Measurements from ENCODE around the gene EPS15. TPM values are rescaled to one million over a fixed set of nuclear protein-coding genes. Genes with fewer than 3 reads are reported as not detected.
"Not testable (repeated sequence)": the region's sequence is repeated elsewhere in the genome, so short reads cannot be mapped to it uniquely, and the experiment has no call there.

The EPS15 gene
- total RNA-seq, 1 donor from 2014 or later, result 64.5 TPM

DNA sequence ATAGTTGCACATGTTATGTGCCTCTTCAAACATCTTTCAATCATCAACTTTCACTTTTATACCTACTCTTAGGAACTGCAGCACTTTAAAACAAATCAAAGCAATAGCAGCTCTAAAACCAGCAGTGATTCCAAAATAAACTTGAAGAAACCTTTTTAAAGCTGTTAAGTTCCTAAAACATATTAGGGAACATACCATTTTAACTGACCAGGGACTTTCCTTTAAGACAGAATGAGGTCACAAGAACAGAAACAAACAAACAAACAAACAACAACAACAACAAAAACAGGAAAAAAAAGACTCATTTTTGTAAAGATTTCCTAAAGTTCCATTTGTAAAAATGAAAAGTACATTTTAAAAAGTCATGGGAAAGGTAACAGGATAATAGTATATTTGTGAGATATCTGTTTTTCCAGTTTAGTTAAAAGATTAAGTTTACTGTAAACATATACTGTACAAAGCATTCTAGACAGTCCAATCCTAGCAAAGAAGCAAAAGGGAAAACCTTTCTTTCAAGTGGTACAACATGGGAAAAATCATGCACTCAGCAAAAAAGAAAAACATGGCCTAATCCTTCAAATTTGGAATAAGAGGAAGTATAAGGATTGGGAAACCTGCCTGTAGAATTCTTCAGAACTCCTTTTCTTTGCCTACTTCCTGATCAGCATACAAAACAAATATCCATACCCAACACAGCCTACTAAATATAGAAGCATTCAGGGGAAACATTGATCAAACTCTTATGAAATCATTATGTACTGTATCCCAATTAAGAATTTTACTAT, 45.5 kb downstream of the EPS15 start:
- peak overlapping the region; percentile 54 for H3K27ac ChIP-seq (replicated peaks)
- TF ChIP-seq, protein P1, sequence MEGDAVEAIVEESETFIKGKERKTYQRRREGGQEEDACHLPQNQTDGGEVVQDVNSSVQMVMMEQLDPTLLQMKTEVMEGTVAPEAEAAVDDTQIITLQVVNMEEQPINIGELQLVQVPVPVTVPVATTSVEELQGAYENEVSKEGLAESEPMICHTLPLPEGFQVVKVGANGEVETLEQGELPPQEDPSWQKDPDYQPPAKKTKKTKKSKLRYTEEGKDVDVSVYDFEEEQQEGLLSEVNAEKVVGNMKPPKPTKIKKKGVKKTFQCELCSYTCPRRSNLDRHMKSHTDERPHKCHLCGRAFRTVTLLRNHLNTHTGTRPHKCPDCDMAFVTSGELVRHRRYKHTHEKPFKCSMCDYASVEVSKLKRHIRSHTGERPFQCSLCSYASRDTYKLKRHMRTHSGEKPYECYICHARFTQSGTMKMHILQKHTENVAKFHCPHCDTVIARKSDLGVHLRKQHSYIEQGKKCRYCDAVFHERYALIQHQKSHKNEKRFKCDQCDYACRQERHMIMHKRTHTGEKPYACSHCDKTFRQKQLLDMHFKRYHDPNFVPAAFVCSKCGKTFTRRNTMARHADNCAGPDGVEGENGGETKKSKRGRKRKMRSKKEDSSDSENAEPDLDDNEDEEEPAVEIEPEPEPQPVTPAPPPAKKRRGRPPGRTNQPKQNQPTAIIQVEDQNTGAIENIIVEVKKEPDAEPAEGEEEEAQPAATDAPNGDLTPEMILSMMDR (IDR thresholded peaks at IDR 0.05; ENCODE audit: borderline replicate concordance), result no peak
- peaks cover 13% of the 10 kb centered on the region for H3K36me3 ChIP-seq
- H3K27me3 ChIP-seq (ENCODE audit: low read depth), result no peaks in the 10 kb centered on the region
- DNase-seq, result no peak
- intact Hi-C loops (cut with micrococcal nuclease), result no loop called here
- no peaks in the 10 kb centered on the region for H3K9me3 ChIP-seq (replicated peaks)
- peaks cover 41% of the 10 kb centered on the region for H3K4me1 ChIP-seq
- H3K4me3 ChIP-seq, result no peak overlapping the region

DNA sequence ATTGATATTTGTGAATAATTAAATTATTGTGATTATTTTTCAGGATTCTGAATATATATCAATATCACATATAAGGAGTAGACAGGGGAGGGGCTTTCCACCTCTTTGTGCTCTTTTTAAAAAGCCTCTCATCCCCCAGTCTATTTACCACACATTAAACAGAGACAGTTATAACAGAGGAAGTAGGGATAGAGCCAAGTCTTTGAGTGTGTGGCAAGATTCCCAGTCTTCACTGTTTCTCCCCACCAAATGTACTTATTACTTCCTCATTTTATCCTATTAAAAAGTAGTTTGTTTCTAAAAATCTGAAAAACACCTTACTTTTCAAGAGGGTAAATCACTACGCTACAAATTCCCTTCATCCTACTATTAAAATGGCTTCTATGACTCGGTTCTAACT, 46.7 kb downstream of the EPS15 start:
- Histone ChIP-seq H3K36me3 (peaks cover 25% of the 10 kb centered on the region), H3K27ac (replicated peaks) (peak overlapping the region; percentile 54), H3K27me3 (ENCODE audit: low read depth) (no peaks in the 10 kb centered on the region), H3K4me1 (peaks cover 41% of the 10 kb centered on the region), H3K9me3 (replicated peaks) (no peaks in the 10 kb centered on the region), H3K4me3 (no peak overlapping the region)
- TF ChIP-seq, protein P1 (IDR thresholded peaks at IDR 0.05; ENCODE audit: borderline replicate concordance), result no peak
- no peak for DNase-seq
- intact Hi-C loops (cut with micrococcal nuclease), result no loop called here

GRCh38 chr1:51469518-51469917, 49.5 kb downstream of the EPS15 start:
- Histone ChIP-seq H3K4me1 (peaks cover 41% of the 10 kb centered on the region), H3K9me3 (replicated peaks) (no peaks in the 10 kb centered on the region), H3K36me3 (peaks cover 35% of the 10 kb centered on the region), H3K27me3 (ENCODE audit: low read depth) (no peaks in the 10 kb centered on the region), H3K4me3 (no peak overlapping the region), H3K27ac (replicated peaks) (peak overlapping the region; percentile 14)
- TF ChIP-seq, protein P1 (IDR thresholded peaks at IDR 0.05; ENCODE audit: borderline replicate concordance), result no peak
- intact Hi-C loops (cut with micrococcal nuclease), result no loop called here
- DNase-seq, result no peak

GRCh38 chr1:51464828-51465227, 54.2 kb downstream of the EPS15 start:
- TF ChIP-seq, protein P1 (IDR thresholded peaks at IDR 0.05; ENCODE audit: borderline replicate concordance), result no peak
- Histone ChIP-seq H3K4me1 (peaks cover 6% of the 10 kb centered on the region), H3K4me3 (no peak overlapping the region), H3K27ac (replicated peaks) (no peak overlapping the region), H3K36me3 (peaks cover 61% of the 10 kb centered on the region), H3K27me3 (ENCODE audit: low read depth) (no peaks in the 10 kb centered on the region), H3K9me3 (replicated peaks) (no peaks in the 10 kb centered on the region)
- no peak for DNase-seq
- intact Hi-C loops (cut with micrococcal nuclease), result no loop called here

GRCh38 chr1:51463561-51463960, 55.5 kb downstream of the EPS15 start:
- TF ChIP-seq, protein P1 (IDR thresholded peaks at IDR 0.05; ENCODE audit: borderline replicate concordance), result no peak
- no peak for DNase-seq
- Histone ChIP-seq H3K4me3 (no peak overlapping the region), H3K27me3 (ENCODE audit: low read depth) (no peaks in the 10 kb centered on the region), H3K4me1 (no peaks in the 10 kb centered on the region), H3K36me3 (peaks cover 63% of the 10 kb centered on the region), H3K27ac (replicated peaks) (no peak overlapping the region), H3K9me3 (replicated peaks) (no peaks in the 10 kb centered on the region)
- intact Hi-C loops (cut with micrococcal nuclease), result no loop called here

DNA sequence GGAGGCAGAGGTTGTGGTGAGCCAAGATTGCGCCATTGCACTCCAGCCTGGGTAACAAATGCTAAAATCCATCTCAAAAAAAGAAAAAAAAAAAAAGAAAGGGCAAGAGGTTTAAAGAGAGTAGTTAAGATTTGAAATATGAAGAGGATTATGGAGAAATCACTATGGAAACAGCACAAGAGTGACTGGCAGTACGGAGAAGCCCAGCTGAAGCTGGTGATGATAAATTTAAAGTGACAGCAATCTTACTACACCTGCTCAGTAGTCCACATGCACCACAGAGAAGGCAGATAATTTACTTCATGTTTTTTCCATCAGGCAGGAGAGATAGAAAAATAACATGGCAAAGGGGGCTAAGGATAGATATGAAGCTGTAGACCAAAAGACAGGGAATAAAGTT, 56.8 kb downstream of the EPS15 start:
- DNase-seq; H3K27me3 ChIP-seq (ENCODE audit: low read depth); H3K4me1 ChIP-seq; H3K27ac ChIP-seq (replicated peaks); H3K4me3 ChIP-seq; H3K9me3 ChIP-seq (replicated peaks); intact Hi-C loops (cut with micrococcal nuclease): not testable (repeated sequence)
- peaks cover 57% of the 10 kb centered on the region for H3K36me3 ChIP-seq
